Activated CD4-positive, alpha-beta memory T cell treated with anti-CD3 and anti-CD28 coated beads, Interleukin-2, amount 10 ng/mL, durations not matched to agents 7 days and 5 days (primary cell): ENCODE results near the gene MAP2K3. TPM values are rescaled to one million over a fixed set of nuclear protein-coding genes. Genes with fewer than 3 reads are reported as not detected.

Experiments
- total RNA-seq, 2 experiments: library from RNA; stranded (reverse); gene quantifications; one replicate each; pipeline ENCODE4 v1.2.3, GENCODE V29; 2021

MAP2K3 gene
- total RNA-seq, 2 experiments from 2014 or later: 74.2 to 76.0 TPM

Other genes with a start within 250 kb of the MAP2K3 start
- 100 to 1,000 TPM; 149 to 156 TPM for gene USP22, start 241.7 kb upstream of the MAP2K3 start, total RNA-seq
- 10 to 100 TPM; 12.1 to 15.3 TPM for gene DHRS7B, start 157.7 kb upstream of the MAP2K3 start, total RNA-seq
- gene TMEM11, start 70.5 kb upstream of the MAP2K3 start, total RNA-seq: 10 to 100 TPM; 23.2 to 23.3 TPM
- gene NATD1, start 31.3 kb upstream of the MAP2K3 start, total RNA-seq: 1 to 10 TPM; 7.2 to 8.3 TPM
- not detected for gene KCNJ12, start 91.6 kb downstream of the MAP2K3 start, total RNA-seq